ENCODE data around the gene PALB2.
A peak's percentile ranks its signal among the peaks of the same experiment; 100 is the strongest.
"Not testable (repeated sequence)": the region's sequence is repeated elsewhere in the genome, so short reads cannot be mapped to it uniquely, and the experiment has no call there.

Gene PALB2

GRCh38 chr16:23650674-23651416 is 9.7 kb upstream of the PALB2 start:
- peak in 2 of 51 donors; percentile 9 to 11 for DNase-seq

DNA sequence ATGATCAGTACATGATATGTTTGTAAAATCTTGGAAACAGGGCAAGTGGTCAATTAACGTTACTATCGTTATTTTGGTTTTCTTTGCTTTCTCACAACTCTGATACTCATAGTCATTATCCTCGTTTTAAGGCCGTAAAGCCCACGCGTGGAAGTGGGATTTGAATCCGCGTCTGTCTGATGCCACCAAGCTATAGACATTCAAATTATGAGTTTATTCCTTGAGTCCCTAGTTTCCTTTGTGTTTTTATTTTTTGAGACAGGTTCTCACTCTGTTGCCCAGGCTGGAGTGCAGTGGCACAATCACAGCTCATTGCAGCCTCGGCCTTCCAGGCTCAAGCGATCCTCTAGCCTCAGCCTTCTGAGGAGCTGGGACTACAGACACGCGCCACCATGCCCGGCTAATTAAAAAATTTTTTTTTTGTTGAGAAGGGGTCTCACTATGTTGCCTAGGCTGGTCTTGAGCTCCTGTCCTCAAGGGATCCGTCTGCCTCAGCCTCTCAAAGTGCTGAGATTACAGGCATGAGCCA is 1.2 kb upstream of the PALB2 start:
- DNase-seq = no peak

- DNase-seq = no peak
Observed at GRCh38 chr16:23640615-23640930, 537 bp downstream of the PALB2 start.

- DNase-seq = no peak
Observed at GRCh38 chr16:23635958-23636357, 5.2 kb downstream of the PALB2 start.

DNA sequence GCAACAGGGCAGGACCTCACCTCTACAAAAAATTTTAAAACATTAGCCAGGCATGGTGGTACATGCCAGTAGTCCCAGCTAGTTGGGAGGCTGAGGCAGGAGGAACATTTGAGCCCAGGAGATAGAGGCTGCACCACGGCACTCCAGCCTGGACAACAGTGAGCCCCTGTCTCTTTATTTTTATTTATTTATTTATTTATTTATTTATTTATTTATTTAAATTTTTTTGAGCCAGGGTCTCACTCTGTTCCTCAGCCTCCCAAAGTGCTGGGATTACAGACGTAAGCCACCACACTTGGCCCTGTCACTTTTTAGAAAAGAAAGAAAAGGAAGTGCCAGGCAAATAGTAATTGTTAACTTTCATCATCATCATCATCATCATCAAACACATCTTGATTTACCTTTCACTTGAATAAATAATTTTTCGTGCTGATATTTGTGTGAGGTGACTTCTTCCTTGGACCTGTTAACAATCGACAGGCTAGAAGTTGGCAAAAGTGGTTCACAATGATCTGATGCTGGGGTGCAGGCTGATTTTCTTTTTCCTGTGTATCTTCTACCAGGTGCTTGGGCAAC is 6.6 kb downstream of the PALB2 start:
- DNase-seq = no peak

- not testable (repeated sequence) for DNase-seq
Observed at GRCh38 chr16:23631874-23632273, 9.2 kb downstream of the PALB2 start.

DNA sequence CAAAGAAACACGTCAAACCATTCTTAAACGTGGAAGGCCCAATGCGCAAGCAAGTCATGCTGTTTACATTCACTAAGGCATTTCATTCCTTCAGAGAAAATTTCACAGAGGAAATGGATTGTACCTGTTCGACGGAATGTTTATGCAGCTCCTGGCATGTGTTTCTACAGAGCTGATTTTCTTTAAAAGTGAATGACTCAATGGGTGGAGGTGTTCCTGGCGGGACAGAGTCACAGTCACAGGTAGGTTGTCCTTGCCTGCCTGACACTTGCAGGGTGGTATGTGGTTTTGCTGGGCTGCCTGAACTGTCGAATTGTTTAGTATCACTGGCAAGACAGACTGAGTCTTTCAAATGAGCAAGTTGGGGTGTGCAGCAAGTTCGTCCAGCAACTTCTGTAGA is 11.6 kb downstream of the PALB2 start:
- DNase-seq = no peak

DNA sequence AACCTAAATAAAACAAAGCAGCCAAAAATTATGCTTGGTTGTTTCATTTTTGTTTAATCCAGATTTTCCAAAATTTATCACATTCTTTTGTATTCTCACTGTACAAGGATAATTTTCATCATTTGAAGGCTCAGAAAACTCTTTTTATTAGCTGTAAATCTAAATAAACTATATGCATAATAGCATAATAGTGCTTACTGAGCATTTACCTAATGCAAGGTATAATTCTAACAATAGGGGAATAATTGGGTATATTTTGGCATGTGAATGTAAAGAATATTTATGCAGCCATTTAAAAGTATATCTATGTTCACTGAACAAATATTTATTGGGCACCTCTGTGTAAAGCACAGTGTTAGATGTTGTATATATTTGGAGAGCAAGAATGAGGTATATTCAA is 17.0 kb downstream of the PALB2 start:
- no peak for DNase-seq

- DNase-seq = no peak
Observed at GRCh38 chr16:23615805-23616204, 25.3 kb downstream of the PALB2 start.

GRCh38 chr16:23611936-23612335 is 29.2 kb downstream of the PALB2 start:
- no peak for DNase-seq

GRCh38 chr16:23610905-23611304 is 30.2 kb downstream of the PALB2 start:
- DNase-seq = not testable (repeated sequence)

- DNase-seq = no peak
Observed at GRCh38 chr16:23609929-23610328, 31.2 kb downstream of the PALB2 start.

GRCh38 chr16:23608194-23608593 is 32.9 kb downstream of the PALB2 start:
- no peak for DNase-seq

DNA sequence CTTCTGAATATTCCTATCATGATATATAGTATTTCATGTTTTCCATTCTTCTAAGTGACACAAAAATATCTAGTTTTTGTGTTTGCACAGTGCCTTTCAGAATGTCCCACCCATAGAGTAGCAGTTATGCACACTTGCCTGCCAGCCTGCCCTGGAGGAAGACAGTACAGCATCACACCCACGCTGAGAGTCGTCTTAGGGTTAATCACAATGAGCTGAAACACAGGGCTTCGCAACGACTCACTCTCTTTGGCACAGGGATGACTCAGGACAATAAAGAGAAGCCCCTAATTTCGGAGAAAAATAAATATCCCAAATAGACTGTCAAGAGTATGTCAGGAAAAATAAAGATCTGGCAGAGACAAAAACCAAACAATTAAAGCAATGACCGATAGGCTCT is 33.4 kb downstream of the PALB2 start:
- DNase-seq = no peak

DNA sequence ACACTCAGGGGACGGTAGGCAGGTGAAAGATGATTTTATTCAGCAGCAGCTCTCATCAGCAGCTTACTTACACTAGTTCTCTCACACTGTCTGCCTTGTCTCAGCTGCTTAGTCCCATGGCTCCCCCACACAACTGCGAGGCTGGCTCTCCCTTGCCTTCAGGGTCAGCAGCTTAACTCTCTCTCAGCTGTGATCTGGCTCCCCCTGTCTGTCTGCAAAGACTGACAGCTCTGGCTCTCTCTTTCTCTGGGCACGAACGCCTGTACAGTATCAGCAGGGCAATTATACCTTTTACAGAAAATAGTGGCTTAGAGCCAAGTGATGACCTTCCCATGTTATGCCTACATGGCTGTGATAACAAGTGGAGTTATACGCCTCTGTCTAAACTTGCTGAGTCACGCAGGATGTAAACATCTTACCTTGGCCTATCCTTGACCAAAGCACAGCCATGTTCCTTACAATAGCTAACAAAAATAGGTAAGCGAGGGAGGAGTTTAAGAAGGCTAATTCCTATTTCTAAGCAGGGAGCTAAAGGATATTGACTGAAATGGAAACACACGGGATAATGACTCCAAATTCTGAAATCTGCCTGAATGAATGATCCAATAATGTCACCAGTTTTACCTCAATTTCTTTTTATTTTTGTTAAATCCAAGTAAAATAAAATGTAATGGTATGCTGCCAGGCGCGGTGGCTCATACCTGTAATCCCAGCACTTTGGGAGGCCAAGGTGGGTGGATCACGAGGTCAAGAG is 43.9 kb downstream of the PALB2 start:
- DNase-seq = no peak

DNA sequence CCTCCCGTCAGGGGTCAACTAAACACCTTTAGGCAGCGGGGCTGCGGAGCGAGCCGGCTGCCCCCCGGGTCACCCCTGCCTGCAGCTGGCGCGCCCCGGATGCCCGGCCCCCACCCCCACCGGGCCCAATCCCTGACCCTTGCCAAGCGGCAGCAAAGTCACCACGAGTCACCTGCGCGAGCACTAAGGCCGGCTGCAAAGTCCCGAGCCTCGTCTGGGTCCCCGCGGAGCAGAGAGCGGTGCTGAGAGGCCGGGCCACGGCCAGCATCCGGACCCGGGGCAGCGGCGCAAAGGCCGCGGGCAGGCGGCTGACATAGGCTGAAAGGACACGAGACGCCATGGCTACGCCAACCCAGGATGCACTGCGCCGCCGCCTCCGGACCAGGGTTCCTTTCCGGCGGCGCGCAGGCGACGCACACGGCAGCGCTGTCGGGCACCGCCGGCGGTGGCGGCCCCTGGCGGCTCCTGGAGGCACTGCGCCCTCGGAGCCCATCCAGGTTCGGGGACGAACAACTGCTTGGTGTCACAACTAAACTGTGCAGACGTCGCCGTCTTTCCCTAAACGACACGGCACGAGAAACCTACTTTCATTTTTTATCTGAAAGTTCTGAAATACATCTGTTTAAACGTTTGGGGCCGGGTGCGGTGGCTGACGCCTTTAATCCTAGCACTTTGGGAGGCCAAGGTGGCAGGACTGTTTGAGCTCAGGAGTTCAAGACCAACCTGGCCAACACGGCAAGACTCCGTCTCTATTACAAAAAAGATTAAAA is 45.0 kb downstream of the PALB2 start, which contains the start of gene NDUFAB1:
Gene NDUFAB1, minus strand, starts transcription at position 366 of the 770 bp plus-strand sequence. Its CDS starts 26 bp downstream, at position 340.
- DNase-seq = peak; percentile 25 to 92 (median 80)

DNA sequence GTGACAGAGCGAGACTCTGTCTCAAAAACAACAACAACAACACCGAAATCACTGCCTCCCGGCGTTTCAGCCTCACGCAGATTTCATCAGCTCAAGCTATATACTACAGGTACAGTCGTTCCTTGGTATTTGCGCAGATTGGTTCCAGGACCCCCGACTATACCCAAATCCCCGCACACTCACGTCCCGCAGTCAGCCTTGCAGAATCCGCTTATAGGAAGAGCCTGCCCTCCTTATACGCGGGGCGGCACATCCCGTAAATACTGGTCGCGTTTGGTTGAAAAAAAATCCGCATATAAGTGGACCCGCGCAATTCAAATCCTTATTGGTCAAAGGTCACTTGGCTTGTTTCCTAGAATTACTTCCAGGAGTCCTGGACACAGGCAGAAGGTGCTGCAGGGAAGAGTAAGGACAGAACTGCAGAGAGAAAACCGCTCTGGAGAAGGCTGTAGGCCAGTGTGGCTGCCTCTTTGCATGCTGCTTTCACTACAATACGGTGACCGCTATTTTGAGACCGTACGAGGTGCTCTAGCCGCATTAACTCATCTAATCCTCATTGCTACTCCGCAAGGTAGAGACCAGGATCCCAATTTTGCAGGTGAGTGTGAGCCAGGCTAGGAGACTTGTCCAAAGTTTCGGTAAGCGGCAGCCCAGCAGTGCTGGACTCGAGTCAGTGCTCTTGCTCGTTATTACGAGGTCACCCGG is 45.7 kb downstream of the PALB2 start:
- DNase-seq = no peak

DNA sequence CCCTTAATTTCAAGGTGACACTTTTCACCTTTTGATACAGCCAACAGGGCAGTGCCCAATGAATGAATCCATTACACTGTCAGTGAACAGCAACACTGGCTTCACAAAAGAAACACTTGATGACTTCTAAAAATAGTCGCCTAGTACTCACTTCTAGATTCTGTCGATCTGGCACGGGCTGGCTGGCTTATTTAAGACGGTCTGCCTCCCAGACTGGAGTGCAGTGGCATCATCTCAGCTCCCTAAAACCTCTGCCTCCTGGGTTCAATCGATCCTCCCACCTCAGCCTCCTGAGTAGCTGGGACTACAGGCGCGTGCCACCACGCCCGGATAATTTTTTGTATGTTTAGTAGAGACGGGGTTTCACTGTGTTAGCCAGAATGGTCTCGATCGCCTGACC is 46.9 kb downstream of the PALB2 start:
- no peak for DNase-seq

- no peak for DNase-seq
Observed at GRCh38 chr16:23590181-23590580, 50.9 kb downstream of the PALB2 start.

DNA sequence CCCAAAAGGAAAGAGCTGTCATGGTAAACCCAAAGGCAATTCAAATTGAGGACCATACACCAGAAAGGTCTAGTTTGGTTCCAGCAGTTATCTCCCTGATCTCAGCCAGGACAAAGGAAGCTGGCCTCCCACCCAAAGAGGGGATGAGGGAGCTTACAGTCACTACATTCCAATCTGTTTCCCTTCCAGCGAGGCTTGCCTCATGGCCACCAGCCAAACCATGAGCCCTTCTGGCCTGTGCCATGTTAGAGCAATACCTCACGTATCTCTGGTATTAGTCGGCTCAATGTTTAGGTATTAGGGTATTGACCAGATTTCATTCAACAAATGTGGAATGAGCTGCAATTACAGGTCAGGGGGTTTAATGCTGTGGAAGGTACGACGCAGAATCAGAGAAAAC is 53.4 kb downstream of the PALB2 start:
- no peak for DNase-seq
